HG03565 (cell line): ENCODE measurements around the gene ACOXL.

Source experiments
- ATAC-seq: cut with Tn5 transposase; IDR thresholded peaks from one replicate; pipeline ENCODE4 v1.9.1; 2021; ENCODE audit warnings: mild to moderate bottlenecking, moderate library complexity; ENCODE audit not compliant: unreplicated experiment

Gene ACOXL

GRCh38 chr2:111148225-111148873 lies 416.0 kb downstream of the ACOXL start:
- ATAC-seq = no peak

GRCh38 chr2:111148925-111149324 lies 416.6 kb downstream of the ACOXL start:
- ATAC-seq = no peak

- ATAC-seq = no peak
Observed at GRCh38 chr2:111149882-111150455, 417.6 kb downstream of the ACOXL start.

- no peak for ATAC-seq
Observed at GRCh38 chr2:111154758-111155157, 422.4 kb downstream of the ACOXL start.

- ATAC-seq = no peak
Observed at GRCh38 chr2:111155610-111156009, 423.2 kb downstream of the ACOXL start.

GRCh38 chr2:111156529-111156928 lies 424.2 kb downstream of the ACOXL start:
- ATAC-seq = no peak

- no peak for ATAC-seq
Observed at GRCh38 chr2:111157071-111157661, 424.8 kb downstream of the ACOXL start.

GRCh38 chr2:111157798-111158197 lies 425.4 kb downstream of the ACOXL start:
- no peak for ATAC-seq

- ATAC-seq = no peak
Observed at GRCh38 chr2:111159641-111160040, 427.3 kb downstream of the ACOXL start.

- ATAC-seq = no peak
Observed at GRCh38 chr2:111160758-111161157, 428.4 kb downstream of the ACOXL start.

- no peak for ATAC-seq
Observed at GRCh38 chr2:111161971-111162370, 429.6 kb downstream of the ACOXL start.

GRCh38 chr2:111162718-111163331 lies 430.5 kb downstream of the ACOXL start:
- no peak for ATAC-seq

GRCh38 chr2:111164078-111164477 lies 431.7 kb downstream of the ACOXL start:
- no peak for ATAC-seq

GRCh38 chr2:111165084-111165483 lies 432.7 kb downstream of the ACOXL start:
- no peak for ATAC-seq

GRCh38 chr2:111166115-111166514 lies 433.7 kb downstream of the ACOXL start:
- ATAC-seq = no peak

GRCh38 chr2:111167076-111167862 lies 434.9 kb downstream of the ACOXL start:
- ATAC-seq = no peak

GRCh38 chr2:111167863-111168162 lies 435.4 kb downstream of the ACOXL start:
- no peak for ATAC-seq
